CD8-positive, alpha-beta memory T cell (primary cell): ENCODE data around the gene SAP30BP. TPM values are rescaled to one million over a fixed set of nuclear protein-coding genes. Genes with fewer than 3 reads are reported as not detected.

Experiments
- CTCF ChIA-PET: fragments of 350-600 bp; sonication (Branson Sonifier 250); formaldehyde crosslinking; loops from one replicate; lab custom pipeline; 2021; ENCODE audit warnings: antibody characterized with exemption; lab: Charles Lee
- POLR2A ChIA-PET: fragments of 350-600 bp; sonication (Branson Sonifier 250); formaldehyde crosslinking; loops from one replicate; lab custom pipeline; 2021; ENCODE audit warnings: antibody characterized with exemption; lab: Charles Lee
- DNase-seq, 5 donors: peaks; one replicate each; pipeline versions ENCODE4 v3.0.0 to v3.0.0-alpha.2; 2020 to 2022; ENCODE audit warnings: mixed read lengths in 1 of 5
- H3K27ac ChIP-seq: one replicate; pipeline ENCODE4 v1.7.0; 2013; ENCODE audit warnings: low read depth, mild to moderate bottlenecking, low read length, moderate library complexity
- H3K27me3 ChIP-seq: 2 replicates; pipeline ENCODE4 v1.7.0; 2013; ENCODE audit warnings: low read length, mild to moderate bottlenecking; ENCODE audit not compliant: insufficient read depth, poor library complexity, severe bottlenecking
- H3K36me3 ChIP-seq: 2 replicates; pipeline ENCODE4 v1.7.0; 2013; ENCODE audit warnings: mild to moderate bottlenecking, low read length, moderate library complexity; ENCODE audit not compliant: insufficient read depth
- H3K4me1 ChIP-seq: 2 replicates; pipeline ENCODE4 v1.7.0; 2013; ENCODE audit warnings: mild to moderate bottlenecking, low read length, moderate library complexity; ENCODE audit not compliant: insufficient read depth
- H3K4me3 ChIP-seq: 2 replicates; pipeline ENCODE4 v1.7.0; 2013; ENCODE audit warnings: mild to moderate bottlenecking, low read length
- H3K9me3 ChIP-seq: 2 replicates; pipeline ENCODE4 v1.7.0; 2013; ENCODE audit warnings: mild to moderate bottlenecking, low read length
- H3K27ac Mint-ChIP-seq, 8 donors: one replicate each; pipeline ENCODE4 v1.8.0; 2020 to 2021; ENCODE audit warnings: mixed read lengths in 8 of 8, mild to moderate bottlenecking in 6 of 8, inconsistent platforms in 3 of 8, moderate library complexity in 3 of 8
- H3K27me3 Mint-ChIP-seq, 2 donors: one replicate each; pipeline ENCODE4 v1.8.0; 2020 to 2021; ENCODE audit warnings: mixed read lengths in 2 of 2, mild to moderate bottlenecking in 1 of 2, moderate library complexity in 1 of 2
- H3K36me3 Mint-ChIP-seq, 3 donors: one replicate each; pipeline ENCODE4 v1.8.0; 2020 to 2021; ENCODE audit warnings: mixed read lengths in 3 of 3, inconsistent platforms in 1 of 3, mild to moderate bottlenecking in 1 of 3
- H3K4me1 Mint-ChIP-seq, 3 donors: one replicate each; pipeline ENCODE4 v1.8.0; 2020 to 2021; ENCODE audit warnings: mixed read lengths in 3 of 3, inconsistent platforms in 1 of 3, mild to moderate bottlenecking in 1 of 3
- H3K4me3 Mint-ChIP-seq, 7 donors: one replicate each; pipeline ENCODE4 v1.8.0; 2020 to 2021; ENCODE audit warnings: mixed read lengths in 7 of 7, mild to moderate bottlenecking in 6 of 7, moderate library complexity in 4 of 7, inconsistent platforms in 2 of 7
- H3K9me3 Mint-ChIP-seq, 5 donors: one replicate each; pipeline ENCODE4 v1.8.0; 2020 to 2022; ENCODE audit warnings: mixed read lengths in 5 of 5, mild to moderate bottlenecking in 3 of 5, moderate library complexity in 2 of 5, inconsistent platforms in 1 of 5
- polyA plus RNA-seq: library from polyadenylated mRNA; unstranded; fragments of 300-500 nt; fragmentation: Illumina TruSeq; gene quantifications from one replicate; pipeline ENCODE4 v1.2.3, GENCODE V29; 2021
- total RNA-seq, 2 experiments: library from RNA; stranded (reverse); gene quantifications; one replicate each; pipeline ENCODE4 v1.2.3, GENCODE V29; 2021

Gene SAP30BP
- total and polyA plus RNA-seq, 3 experiments from 2014 or later, result 87.5 to 111 (median 98.0) TPM

DNA sequence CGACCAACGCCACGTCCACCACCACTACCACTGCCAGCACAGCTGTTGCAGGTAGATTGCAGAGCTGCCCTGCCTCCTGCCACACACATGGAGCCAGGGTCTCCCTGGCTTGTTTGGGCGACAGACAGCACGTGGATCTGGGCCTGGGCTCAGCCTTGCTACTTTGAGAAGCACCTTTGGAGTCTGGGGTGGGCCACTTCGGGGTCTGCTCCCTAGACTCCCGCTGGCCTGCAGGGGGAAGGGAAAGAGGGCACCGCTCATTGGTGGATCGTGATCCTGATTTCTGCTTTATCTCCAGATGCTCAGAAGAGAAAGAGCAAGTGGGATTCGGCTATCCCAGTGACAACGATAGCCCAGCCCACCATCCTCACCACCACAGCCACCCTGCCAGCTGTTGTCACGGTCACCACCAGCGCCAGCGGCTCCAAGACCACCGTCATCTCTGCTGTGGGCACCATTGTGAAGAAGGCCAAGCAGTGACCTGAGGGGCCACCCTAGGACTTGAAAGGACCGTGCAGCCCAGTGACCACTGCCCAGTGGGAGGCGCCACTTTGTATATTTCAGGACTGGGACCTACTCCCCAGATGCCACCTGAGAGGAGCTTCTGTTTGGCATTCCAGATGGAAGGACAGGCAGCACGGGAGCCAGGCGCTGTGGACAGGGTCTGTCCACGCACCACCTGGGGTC lies 39.0 kb downstream of the SAP30BP start:
- Histone ChIP-seq H3K36me3 (peaks cover 52% of the 10 kb centered on the region), H3K9me3 (no peaks in the 10 kb centered on the region), H3K27me3 (no peaks in the 10 kb centered on the region), H3K4me3 (no peak overlapping the region), H3K27ac (no peak overlapping the region), H3K4me1 (no peaks in the 10 kb centered on the region)
- no peaks in the 10 kb centered on the region for H3K27me3 Mint-ChIP-seq
- ChIA-PET CTCF (no interaction called here), POLR2A (interaction anchor here (0.9 kb wide), 1 partner anchor 62 kb away, joined by 3 read pairs; no protein-coding TSS in a partner anchor)
- H3K4me1 Mint-ChIP-seq, result no peaks in the 10 kb centered on the region
- no peaks in the 10 kb centered on the region for H3K9me3 Mint-ChIP-seq
- no peak overlapping the region for H3K4me3 Mint-ChIP-seq
- H3K36me3 Mint-ChIP-seq, result peaks cover 10 to 78% (median 26%) of the 10 kb centered on the region in 3 donors
- no peak for DNase-seq
- no peak overlapping the region for H3K27ac Mint-ChIP-seq

DNA sequence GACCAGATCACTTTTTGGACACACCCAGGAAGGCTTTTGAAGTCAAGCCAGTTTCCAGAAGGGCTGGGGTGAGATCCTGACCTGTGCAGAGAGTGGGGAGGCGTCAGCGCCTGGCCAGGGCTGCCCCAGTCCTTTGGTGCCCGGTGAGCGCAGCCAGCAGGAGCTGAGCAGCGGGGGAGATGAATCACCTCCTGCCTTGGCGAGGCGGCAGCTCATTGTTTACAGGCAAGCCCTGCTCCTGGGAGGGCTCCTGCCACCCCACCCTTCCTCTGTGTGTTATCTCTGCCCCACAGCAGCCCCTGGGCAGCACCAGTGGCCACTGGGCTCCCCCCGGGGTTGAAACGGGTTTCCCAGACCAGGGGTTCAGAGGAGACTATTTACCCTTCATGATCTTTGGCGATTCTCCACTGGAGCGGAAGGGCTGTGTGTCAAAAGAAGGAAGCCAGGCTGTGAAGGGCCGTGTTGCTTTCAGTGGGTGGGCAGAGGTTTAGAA lies 40.0 kb downstream of the SAP30BP start:
- Histone ChIP-seq H3K27ac (no peak overlapping the region), H3K4me1 (no peaks in the 10 kb centered on the region), H3K9me3 (no peaks in the 10 kb centered on the region), H3K36me3 (peaks cover 43% of the 10 kb centered on the region), H3K4me3 (no peak overlapping the region), H3K27me3 (no peaks in the 10 kb centered on the region)
- Mint-ChIP-seq H3K36me3 (peaks cover 4 to 68% (median 20%) of the 10 kb centered on the region in 3 donors), H3K27me3 (no peaks in the 10 kb centered on the region), H3K4me1 (no peaks in the 10 kb centered on the region), H3K9me3 (no peaks in the 10 kb centered on the region), H3K4me3 (no peak overlapping the region), H3K27ac (peak overlapping the region in 1 of 8 donors; percentile 25)
- ChIA-PET POLR2A (no interaction called here), CTCF (no interaction called here)
- no peak for DNase-seq

DNA sequence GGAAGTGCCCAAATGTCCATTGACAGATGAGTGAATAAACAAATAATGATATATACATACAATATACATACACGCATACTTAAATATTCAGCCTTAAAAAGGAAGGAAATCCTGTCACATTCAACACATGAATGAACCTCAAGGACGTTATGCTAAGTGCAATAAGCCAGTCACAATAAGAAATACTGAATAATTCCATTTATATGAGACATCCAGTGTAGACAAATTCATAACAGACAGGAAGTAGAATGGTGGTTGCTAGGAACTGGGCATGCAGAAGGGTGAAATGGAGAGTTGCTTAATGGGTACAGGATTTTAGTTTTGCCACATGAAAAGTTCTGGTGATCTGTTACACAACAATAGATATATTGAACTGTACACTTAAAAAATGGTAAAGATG lies 45.3 kb downstream of the SAP30BP start:
- no peak overlapping the region for H3K27ac Mint-ChIP-seq
- H3K4me3 Mint-ChIP-seq, result no peak overlapping the region
- H3K4me3 ChIP-seq, result no peak overlapping the region
- H3K27me3 Mint-ChIP-seq, result peaks cover 3 to 13% of the 10 kb centered on the region in 2 donors
- no peaks in the 10 kb centered on the region for H3K36me3 ChIP-seq
- no peak for DNase-seq
- no peak overlapping the region for H3K27ac ChIP-seq
- no peaks in the 10 kb centered on the region for H3K9me3 Mint-ChIP-seq
- H3K4me1 ChIP-seq, result no peaks in the 10 kb centered on the region
- H3K9me3 ChIP-seq, result no peaks in the 10 kb centered on the region
- H3K36me3 Mint-ChIP-seq, result peaks cover 0 to 15% (median 3%) of the 10 kb centered on the region in 3 donors
- POLR2A ChIA-PET, result no interaction called here
- peaks cover 4% of the 10 kb centered on the region for H3K27me3 ChIP-seq
- H3K4me1 Mint-ChIP-seq, result no peaks in the 10 kb centered on the region
- CTCF ChIA-PET, result no interaction called here

- CTCF ChIA-PET, result interaction anchor here (2.7 kb wide), 1 partner anchor 86 kb away, joined by 10 read pairs; the partner anchor contains the start of gene SMIM5
- Mint-ChIP-seq H3K4me1 (peaks cover 4 to 5% (median 4%) of the 10 kb centered on the region in 3 donors), H3K27ac (no peak overlapping the region), H3K4me3 (peak overlapping the region in 6 of 7 donors; percentile 29 to 84 (median 76)), H3K9me3 (no peaks in the 10 kb centered on the region), H3K36me3 (no peaks in the 10 kb centered on the region), H3K27me3 (peaks cover 4 to 11% of the 10 kb centered on the region in 2 donors)
- Histone ChIP-seq H3K4me1 (no peaks in the 10 kb centered on the region), H3K4me3 (no peak overlapping the region), H3K27ac (no peak overlapping the region), H3K27me3 (peaks cover 4% of the 10 kb centered on the region), H3K36me3 (no peaks in the 10 kb centered on the region), H3K9me3 (no peaks in the 10 kb centered on the region)
- POLR2A ChIA-PET, result no interaction called here
- DNase-seq, result no peak
These were observed 52.6 kb downstream of the SAP30BP start for GRCh38 chr17:75719732-75720131.

DNA sequence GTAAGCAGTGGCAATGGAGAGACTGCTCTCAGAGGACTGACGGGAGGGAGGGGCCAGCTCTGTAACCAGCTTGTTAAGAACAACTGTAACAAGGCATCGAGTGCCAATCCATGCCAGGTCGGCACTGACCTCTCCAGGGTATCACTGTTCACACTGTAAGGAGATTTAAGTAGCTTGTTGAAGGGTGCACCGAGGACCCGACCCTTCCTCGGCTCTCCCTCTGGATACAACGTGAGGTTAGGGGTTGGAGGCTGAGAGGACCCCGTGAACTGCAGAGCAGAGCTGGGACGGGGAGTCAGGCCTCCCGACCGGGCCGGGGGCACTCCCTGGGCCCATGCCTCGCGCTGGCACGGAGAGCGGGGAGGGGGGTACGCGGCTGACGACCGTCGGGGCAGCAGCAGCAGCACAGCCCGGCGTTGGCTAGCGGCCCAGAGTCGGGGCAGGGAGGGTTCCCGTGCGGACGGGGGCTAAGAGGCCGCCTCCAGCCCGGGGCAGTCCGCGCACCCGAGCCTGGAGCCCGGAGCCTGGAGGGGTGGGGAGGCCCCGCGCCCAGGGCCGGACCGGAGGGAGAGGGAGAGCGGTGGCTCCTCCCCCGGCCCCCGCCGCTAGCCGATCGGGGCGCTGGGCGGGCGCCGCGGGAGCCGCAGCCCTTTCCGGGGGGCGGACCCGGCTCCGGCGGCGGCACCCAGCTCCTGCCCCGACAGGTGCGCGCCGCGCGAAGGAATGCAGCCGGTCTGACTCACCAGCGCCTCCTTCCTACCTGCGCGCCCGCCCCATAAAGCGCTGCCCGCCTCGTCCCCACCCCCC lies 53.7 kb downstream of the SAP30BP start, which contains the start of gene ITGB4:
Gene ITGB4, plus strand, starts transcription at position 804 of the 807 bp plus-strand sequence. CDS start 3,245 bp downstream, outside the sequence.
- H3K36me3 ChIP-seq, result no peaks in the 10 kb centered on the region
- ChIA-PET POLR2A (no interaction called here), CTCF (interaction anchor here (2.7 to 3.5 kb wide), 2 partner anchors 28 to 87 kb away, joined by 10 to 19 read pairs; partner anchors contain the start of gene SMIM5)

GRCh38 chr17:75721463-75722011 lies 54.4 kb downstream of the SAP30BP start:
- Histone ChIP-seq H3K9me3 (no peaks in the 10 kb centered on the region), H3K36me3 (no peaks in the 10 kb centered on the region), H3K27ac (no peak overlapping the region), H3K4me3 (no peak overlapping the region), H3K4me1 (no peaks in the 10 kb centered on the region), H3K27me3 (no peaks in the 10 kb centered on the region)
- H3K27ac Mint-ChIP-seq, result no peak overlapping the region
- H3K4me3 Mint-ChIP-seq, result peak overlapping the region in 4 of 7 donors; percentile 28 to 75 (median 54)
- POLR2A ChIA-PET, result no interaction called here
- CTCF ChIA-PET, result interaction anchor here (3.5 kb wide), 1 partner anchor 27 kb away, joined by 19 read pairs; no protein-coding TSS in a partner anchor
- H3K9me3 Mint-ChIP-seq, result no peaks in the 10 kb centered on the region
- peaks cover 4 to 5% of the 10 kb centered on the region in 2 donors for H3K27me3 Mint-ChIP-seq
- DNase-seq, result no peak
- no peaks in the 10 kb centered on the region for H3K36me3 Mint-ChIP-seq
- H3K4me1 Mint-ChIP-seq, result peaks cover 4 to 5% (median 4%) of the 10 kb centered on the region in 3 donors

More for the DNA sequence above, 53.7 kb downstream of the SAP30BP start, which contains the start of gene ITGB4:
- Histone ChIP-seq H3K4me1 (no peaks in the 10 kb centered on the region), H3K27me3 (peaks cover 4% of the 10 kb centered on the region), H3K9me3 (no peaks in the 10 kb centered on the region), H3K27ac (no peak within 1 kb of the TSS), H3K4me3 (peak within 1 kb of the TSS; percentile 56)
- no peaks in the 10 kb centered on the region for H3K36me3 Mint-ChIP-seq
- H3K27me3 Mint-ChIP-seq, result peaks cover 4 to 11% of the 10 kb centered on the region in 2 donors
- peak within 1 kb of the TSS in 4 of 8 donors; percentile 47 to 73 (median 62) for H3K27ac Mint-ChIP-seq
- no peaks in the 10 kb centered on the region for H3K9me3 Mint-ChIP-seq
- peaks cover 4 to 5% (median 4%) of the 10 kb centered on the region in 3 donors for H3K4me1 Mint-ChIP-seq
- peak within 1 kb of the TSS; percentile 73 to 85 (median 78) for H3K4me3 Mint-ChIP-seq
- peak; percentile 58 to 77 (median 66) for DNase-seq

- ChIA-PET POLR2A (interaction anchor here (0.6 kb wide), 1 partner anchor 45 kb away, joined by 3 read pairs; no protein-coding TSS in a partner anchor), CTCF (interaction anchor here (3.5 kb wide), 1 partner anchor 27 kb away, joined by 19 read pairs; no protein-coding TSS in a partner anchor)
- Histone ChIP-seq H3K27ac (no peak overlapping the region), H3K27me3 (no peaks in the 10 kb centered on the region), H3K4me3 (no peak overlapping the region), H3K36me3 (no peaks in the 10 kb centered on the region), H3K9me3 (no peaks in the 10 kb centered on the region), H3K4me1 (no peaks in the 10 kb centered on the region)
- no peak for DNase-seq
- peaks cover 2 to 4% of the 10 kb centered on the region in 2 donors for H3K27me3 Mint-ChIP-seq
- H3K27ac Mint-ChIP-seq, result peak overlapping the region in 1 of 8 donors; percentile 57
- H3K36me3 Mint-ChIP-seq, result no peaks in the 10 kb centered on the region
- H3K4me1 Mint-ChIP-seq, result peaks cover 4 to 5% (median 4%) of the 10 kb centered on the region in 3 donors
- H3K9me3 Mint-ChIP-seq, result no peaks in the 10 kb centered on the region
- peak overlapping the region in 4 of 7 donors; percentile 28 to 75 (median 54) for H3K4me3 Mint-ChIP-seq
These were observed 54.9 kb downstream of the SAP30BP start for GRCh38 chr17:75722076-75722475.
